T-helper 1 cell treated with Interleukin-12 subunit alpha and Interleukin-12 subunit beta and Interleukin-4 antibody, amounts not matched to agents 30 μg/mL and 1 μg/mL, for 36 hours (primary cell): ENCODE measurements around the gene KIN.
"Not testable (repeated sequence)": the region's sequence is repeated elsewhere in the genome, so short reads cannot be mapped to it uniquely, and the experiment has no call there.

Experiments used
- H3K27ac Mint-ChIP-seq: one replicate; pipeline ENCODE4 v1.8.0; 2021; ENCODE audit warnings: mild to moderate bottlenecking, mixed read lengths
- H3K27me3 Mint-ChIP-seq: one replicate; pipeline ENCODE4 v1.8.0; 2021; ENCODE audit warnings: low read depth, mixed read lengths
- H3K36me3 Mint-ChIP-seq: one replicate; pipeline ENCODE4 v1.8.0; 2021; ENCODE audit warnings: low read depth, mixed read lengths
- H3K4me1 Mint-ChIP-seq: one replicate; pipeline ENCODE4 v1.8.0; 2021; ENCODE audit warnings: low read depth, mixed read lengths
- H3K4me3 Mint-ChIP-seq: one replicate; pipeline ENCODE4 v1.8.0; 2021; ENCODE audit warnings: mild to moderate bottlenecking, moderate library complexity, mixed read lengths
- H3K9me3 Mint-ChIP-seq: one replicate; pipeline ENCODE4 v1.8.0; 2021; ENCODE audit warnings: mixed read lengths

The KIN gene

DNA sequence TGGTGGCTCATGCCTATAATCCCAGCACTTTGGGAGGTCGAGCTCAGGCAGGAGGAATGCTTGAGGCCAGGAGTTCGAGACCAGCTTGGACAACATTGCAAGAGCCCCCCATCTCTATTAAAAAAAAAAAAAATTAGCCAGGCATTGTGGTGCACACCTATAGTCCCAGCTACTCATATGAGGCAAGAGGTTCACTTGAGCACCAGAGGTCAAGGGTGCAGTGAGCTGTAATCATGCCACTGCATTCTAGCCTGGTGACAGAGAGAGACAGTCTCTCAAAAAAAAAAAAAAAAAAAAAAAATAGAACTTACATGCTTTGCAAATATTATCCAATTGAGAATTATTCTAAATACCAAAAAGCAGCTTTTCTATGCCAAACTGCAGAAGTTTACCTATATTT lies 11.0 kb downstream of the KIN start:
- Mint-ChIP-seq H3K27me3 (no peaks in the 10 kb centered on the region), H3K4me3 (no peak overlapping the region), H3K4me1 (peaks cover 5% of the 10 kb centered on the region), H3K9me3 (no peaks in the 10 kb centered on the region), H3K36me3 (peaks cover 44% of the 10 kb centered on the region), H3K27ac (no peak overlapping the region)

DNA sequence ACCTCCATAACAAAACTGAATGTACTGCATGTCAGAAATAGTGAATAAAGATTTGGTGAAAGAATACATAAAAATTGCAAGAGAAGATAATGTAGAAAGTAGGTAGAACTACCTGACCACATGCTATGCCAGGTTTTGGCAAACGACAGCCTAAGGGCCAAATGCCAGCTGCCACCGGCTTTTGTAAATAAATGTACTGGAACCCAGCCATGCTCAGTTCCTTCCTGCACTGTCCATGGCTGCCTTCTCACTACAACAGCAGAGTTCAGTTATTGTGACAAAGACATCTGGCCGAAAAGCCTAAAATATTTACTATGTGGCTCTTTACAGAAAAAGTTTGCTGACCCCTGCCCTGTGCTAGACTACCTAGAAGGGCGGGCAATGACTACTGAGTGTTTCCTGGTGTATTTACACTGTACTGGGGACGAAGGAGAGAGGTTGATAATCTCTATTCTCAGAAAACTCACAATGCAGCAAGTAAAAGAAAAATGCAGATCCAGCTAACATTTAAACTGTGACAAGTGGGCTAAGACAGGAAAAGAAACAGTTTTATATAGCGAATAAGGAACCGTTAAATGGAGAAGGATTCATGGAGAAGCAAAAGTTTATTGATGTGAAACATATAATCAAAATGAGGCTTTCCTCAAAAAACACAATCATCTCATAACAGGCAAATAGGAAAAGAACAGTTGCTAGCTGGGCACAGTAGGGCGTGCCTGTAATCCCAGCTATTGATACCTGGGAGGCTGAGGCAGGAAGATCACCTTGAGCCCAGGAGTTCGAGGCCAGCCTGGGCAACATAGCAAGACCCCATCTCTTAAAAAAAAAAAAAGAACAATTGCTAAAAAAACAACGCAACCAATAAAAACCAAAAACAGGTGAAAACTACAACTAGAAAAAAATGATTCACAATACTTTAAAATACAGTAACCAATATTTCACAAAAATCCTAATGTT lies 13.7 kb downstream of the KIN start:
- no peaks in the 10 kb centered on the region for H3K27me3 Mint-ChIP-seq
- H3K9me3 Mint-ChIP-seq, result no peaks in the 10 kb centered on the region
- H3K4me3 Mint-ChIP-seq, result no peak overlapping the region
- H3K27ac Mint-ChIP-seq, result no peak overlapping the region
- H3K36me3 Mint-ChIP-seq, result peaks cover 44% of the 10 kb centered on the region
- H3K4me1 Mint-ChIP-seq, result peaks cover 2% of the 10 kb centered on the region

GRCh38 chr10:7768417-7768816 lies 19.4 kb downstream of the KIN start:
- Mint-ChIP-seq H3K4me1 (no peaks in the 10 kb centered on the region), H3K4me3 (no peak overlapping the region), H3K9me3 (no peaks in the 10 kb centered on the region), H3K27ac (no peak overlapping the region), H3K27me3 (no peaks in the 10 kb centered on the region), H3K36me3 (peaks cover 40% of the 10 kb centered on the region)

- no peaks in the 10 kb centered on the region for H3K4me1 Mint-ChIP-seq
- no peak overlapping the region for H3K4me3 Mint-ChIP-seq
- H3K9me3 Mint-ChIP-seq, result no peaks in the 10 kb centered on the region
- peaks cover 42% of the 10 kb centered on the region for H3K36me3 Mint-ChIP-seq
- H3K27me3 Mint-ChIP-seq, result no peaks in the 10 kb centered on the region
- H3K27ac Mint-ChIP-seq, result no peak overlapping the region
Measured at GRCh38 chr10:7767209-7767608, 20.6 kb downstream of the KIN start.

- H3K9me3 Mint-ChIP-seq, result no peaks in the 10 kb centered on the region
- no peak overlapping the region for H3K27ac Mint-ChIP-seq
- no peaks in the 10 kb centered on the region for H3K27me3 Mint-ChIP-seq
- no peaks in the 10 kb centered on the region for H3K4me1 Mint-ChIP-seq
- no peak overlapping the region for H3K4me3 Mint-ChIP-seq
- H3K36me3 Mint-ChIP-seq, result peaks cover 42% of the 10 kb centered on the region
Measured at GRCh38 chr10:7766241-7766640, 21.6 kb downstream of the KIN start.

- Mint-ChIP-seq H3K4me1 (no peaks in the 10 kb centered on the region), H3K27me3 (no peaks in the 10 kb centered on the region), H3K36me3 (peaks cover 35% of the 10 kb centered on the region), H3K27ac (no peak overlapping the region), H3K9me3 (no peaks in the 10 kb centered on the region), H3K4me3 (no peak overlapping the region)
Measured at GRCh38 chr10:7763929-7764328, 23.9 kb downstream of the KIN start.

- H3K36me3 Mint-ChIP-seq, result peaks cover 25% of the 10 kb centered on the region
- H3K9me3 Mint-ChIP-seq, result no peaks in the 10 kb centered on the region
- peaks cover 2% of the 10 kb centered on the region for H3K4me1 Mint-ChIP-seq
- no peak overlapping the region for H3K4me3 Mint-ChIP-seq
- H3K27ac Mint-ChIP-seq, result no peak overlapping the region
- no peaks in the 10 kb centered on the region for H3K27me3 Mint-ChIP-seq
Measured at GRCh38 chr10:7756360-7756992, 31.3 kb downstream of the KIN start.

DNA sequence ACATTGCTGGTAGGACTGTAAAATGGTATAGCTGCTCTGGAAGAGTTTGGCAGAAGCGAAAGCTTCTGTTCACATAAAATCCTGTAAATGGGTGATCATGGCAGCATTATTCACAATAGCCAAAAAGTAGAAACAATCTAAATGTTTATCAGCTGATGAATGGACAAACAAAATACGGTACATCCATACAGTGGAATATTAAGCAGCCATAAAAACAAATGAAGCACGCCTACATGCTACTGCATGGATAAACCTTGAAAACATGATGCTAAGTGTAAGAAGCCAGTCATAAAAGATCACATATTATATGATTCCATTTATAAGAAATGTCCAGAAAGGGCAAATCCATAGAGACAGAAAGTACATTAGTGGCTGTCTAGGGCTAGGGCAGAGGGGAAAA lies 32.7 kb downstream of the KIN start:
- Mint-ChIP-seq H3K27me3 (no peaks in the 10 kb centered on the region), H3K9me3 (no peaks in the 10 kb centered on the region), H3K27ac (no peak overlapping the region), H3K4me3 (no peak overlapping the region), H3K4me1 (peaks cover 2% of the 10 kb centered on the region), H3K36me3 (peaks cover 21% of the 10 kb centered on the region)

DNA sequence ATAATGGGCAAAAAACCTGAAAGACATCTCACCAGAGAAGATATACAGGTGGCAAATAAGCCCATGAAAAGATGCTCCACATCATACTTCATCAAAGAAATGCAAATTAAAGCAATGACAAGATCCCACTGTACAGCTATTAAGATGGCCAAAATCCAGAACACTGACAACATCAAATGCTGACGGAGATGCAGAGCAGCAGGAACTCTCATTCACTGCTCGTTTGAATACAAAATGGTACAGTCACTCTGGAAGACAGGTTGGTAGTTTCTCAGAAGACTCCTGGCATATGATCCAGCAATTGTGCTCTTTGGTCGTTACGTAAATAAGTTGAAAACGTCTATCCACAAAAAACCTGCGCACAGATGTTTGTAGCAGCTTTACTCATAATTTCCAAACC lies 35.5 kb downstream of the KIN start:
- Mint-ChIP-seq H3K27ac (no peak overlapping the region), H3K27me3 (no peaks in the 10 kb centered on the region), H3K9me3 (no peaks in the 10 kb centered on the region), H3K4me1 (peaks cover 2% of the 10 kb centered on the region), H3K4me3 (no peak overlapping the region), H3K36me3 (peaks cover 15% of the 10 kb centered on the region)

DNA sequence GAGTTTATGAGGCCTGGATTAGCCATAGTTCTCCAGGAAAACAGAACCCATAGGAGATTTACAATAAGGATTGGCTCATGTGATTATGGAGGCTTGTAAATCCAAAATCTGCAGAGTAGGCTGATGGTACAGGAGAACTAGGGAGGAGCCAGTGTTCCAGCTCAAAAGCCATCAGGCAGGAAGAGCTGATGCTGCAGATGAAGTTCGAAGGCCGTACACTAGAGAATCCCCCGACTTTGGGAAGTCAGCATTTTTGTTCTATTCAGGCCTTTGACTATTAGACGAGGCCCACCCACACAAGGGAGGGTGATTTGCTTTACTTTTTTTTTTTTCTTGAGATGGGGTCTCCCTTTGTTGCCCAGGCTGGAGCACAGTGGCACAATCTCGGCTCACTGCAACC lies 37.6 kb downstream of the KIN start:
- H3K36me3 Mint-ChIP-seq, result peaks cover 11% of the 10 kb centered on the region
- H3K27ac Mint-ChIP-seq, result no peak overlapping the region
- no peaks in the 10 kb centered on the region for H3K27me3 Mint-ChIP-seq
- H3K9me3 Mint-ChIP-seq, result no peaks in the 10 kb centered on the region
- no peaks in the 10 kb centered on the region for H3K4me1 Mint-ChIP-seq
- no peak overlapping the region for H3K4me3 Mint-ChIP-seq

- not testable (repeated sequence) for H3K27ac Mint-ChIP-seq, H3K9me3 Mint-ChIP-seq, H3K36me3 Mint-ChIP-seq, H3K4me1 Mint-ChIP-seq, H3K4me3 Mint-ChIP-seq, H3K27me3 Mint-ChIP-seq
Measured at GRCh38 chr10:7748637-7749036, 39.2 kb downstream of the KIN start.

- no peak overlapping the region for H3K27ac Mint-ChIP-seq
Measured at GRCh38 chr10:7744307-7744706, 43.5 kb downstream of the KIN start.

DNA sequence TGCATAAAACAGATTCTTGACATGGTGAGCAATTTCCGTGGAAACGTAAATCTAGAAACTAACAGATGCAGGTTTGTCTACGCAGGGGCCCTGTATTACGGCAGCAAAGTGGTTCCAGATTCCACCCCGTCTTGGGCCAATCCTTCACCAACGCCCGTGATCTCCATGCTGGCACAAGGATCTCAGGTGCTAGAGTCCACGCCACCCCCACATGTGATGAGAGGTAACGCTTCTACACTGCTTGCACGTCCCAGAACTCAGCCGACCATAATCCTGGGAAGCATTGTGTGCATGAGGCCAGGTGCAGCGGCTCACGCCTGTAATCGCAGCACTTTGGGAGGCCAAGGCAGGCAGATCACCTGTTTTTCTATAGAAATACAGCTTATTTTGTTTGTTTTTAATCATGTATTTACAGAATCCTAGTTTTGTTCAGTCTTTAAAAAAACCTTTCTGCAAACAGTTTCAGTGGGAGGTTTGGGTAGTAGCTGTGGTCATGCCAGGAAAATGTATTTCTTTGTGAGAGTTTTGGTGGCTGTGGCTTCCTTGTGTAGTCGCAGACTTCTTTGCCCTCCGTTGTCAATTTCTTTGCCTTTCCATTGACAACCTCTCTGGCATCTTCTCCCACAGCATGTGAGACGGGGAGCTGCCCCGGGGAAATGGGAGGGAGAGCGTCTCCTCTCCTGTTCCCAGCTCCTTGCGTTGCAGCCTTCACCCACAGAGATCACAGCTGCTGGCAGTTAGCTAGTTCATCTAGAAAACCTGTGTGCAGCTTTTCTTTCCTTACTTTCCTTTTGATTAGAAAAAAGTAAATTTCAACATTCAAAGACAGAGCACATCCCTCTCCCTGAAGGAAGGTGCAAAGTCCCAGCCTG lies 49.0 kb downstream of the KIN start:
- peaks cover 3% of the 10 kb centered on the region for H3K27me3 Mint-ChIP-seq
- no peaks in the 10 kb centered on the region for H3K9me3 Mint-ChIP-seq
- H3K4me3 Mint-ChIP-seq, result no peak overlapping the region
- peaks cover 2% of the 10 kb centered on the region for H3K4me1 Mint-ChIP-seq
- H3K36me3 Mint-ChIP-seq, result no peaks in the 10 kb centered on the region
- no peak overlapping the region for H3K27ac Mint-ChIP-seq

More at GRCh38 chr10:7744307-7744706, 43.5 kb downstream of the KIN start:
- Mint-ChIP-seq H3K27me3 (peaks cover 3% of the 10 kb centered on the region), H3K9me3 (no peaks in the 10 kb centered on the region), H3K4me3 (no peak overlapping the region), H3K36me3 (no peaks in the 10 kb centered on the region), H3K4me1 (no peaks in the 10 kb centered on the region)

GRCh38 chr10:7734821-7735220 lies 53.0 kb downstream of the KIN start:
- Mint-ChIP-seq H3K27me3 (no peaks in the 10 kb centered on the region), H3K36me3 (no peaks in the 10 kb centered on the region), H3K9me3 (no peaks in the 10 kb centered on the region), H3K27ac (no peak overlapping the region), H3K4me1 (peaks cover 2% of the 10 kb centered on the region), H3K4me3 (no peak overlapping the region)
